HepG2 (cell line): ENCODE results near the gene LPAR1. TPM values are rescaled to one million over a fixed set of nuclear protein-coding genes. Genes with fewer than 3 reads are reported as not detected.

ENCODE experiments used
- ATAC-seq: fragments of 200-7000 bp; cut with Tn5 transposase; 3 replicates; pipeline ENCODE4 v1.9.1; 2020; ENCODE audit warnings: mild to moderate bottlenecking, moderate library complexity
- BruUV-seq: library from RNA; stranded (reverse); fragments of 400-500 nt; replicated peaks from 2 replicates; lab custom pipeline; 2021; lab: Mats Ljungman, UMichigan
- CTCF ChIA-PET: fragments of 300-600 bp; formaldehyde crosslinking; extraction: SDS; loops from one replicate; lab custom pipeline; 2021; ENCODE audit warnings: low total read pairs, inconsistent platforms, low intra/inter-chr PET ratio; lab: Yijun Ruan, JAX
- POLR2A ChIA-PET: fragments of 350-600 bp; sonication (Branson Sonifier 250); formaldehyde crosslinking; loops from one replicate; lab custom pipeline; 2020; ENCODE audit warnings: antibody characterized with exemption, inconsistent platforms; lab: Yijun Ruan, JAX
- DNase-seq: peaks from one replicate; pipeline ENCODE4 v3.0.0-alpha.2; 2015; ENCODE audit warnings: low spot score
- FAIRE-seq: peaks from 3 replicates; lab custom pipeline; 2011; peaks lifted over from hg19 to GRCh38; lab: Jason Lieb, UNC
- H2AFZ ChIP-seq: one replicate; pipeline ENCODE4 v1.6.1; 2011; ENCODE audit warnings: low read length, inconsistent platforms
- H3K27ac ChIP-seq: fragments of 300-600 bp; 3 replicates; pipeline ENCODE4 v1.8.0; 2011; ENCODE audit warnings: mixed run types, mild to moderate bottlenecking, mixed read lengths, low read length, inconsistent platforms; ENCODE audit not compliant: insufficient read depth; ENCODE audit errors: extremely low read length
- H3K27me3 ChIP-seq, 2 experiments: fragments of 200-600 bp in 1 of 2; 2 replicates in 1 of 2; 3 replicates in 1 of 2; pipeline versions ENCODE4 v1.6.0 to v1.8.0; 2011; ENCODE audit warnings: low read length in 2 of 2, mild to moderate bottlenecking in 2 of 2, moderate library complexity in 2 of 2, inconsistent platforms in 1 of 2; ENCODE audit not compliant: insufficient read depth in 2 of 2, control insufficient read depth in 1 of 2
- H3K36me3 ChIP-seq, 2 experiments: fragments of 200-600 bp in 1 of 2; replicated peaks in 1 of 2; 2 replicates in 1 of 2; 3 replicates in 1 of 2; pipeline versions ENCODE4 v1.5.1 to v1.8.0; 2011; ENCODE audit warnings: low read length in 2 of 2, inconsistent platforms in 1 of 2; ENCODE audit not compliant: insufficient read depth in 2 of 2, control insufficient read depth in 1 of 2
- H3K4me1 ChIP-seq: 2 replicates; pipeline ENCODE4 v1.5.1; 2012; ENCODE audit warnings: low read length, inconsistent platforms; ENCODE audit not compliant: insufficient read depth
- H3K4me2 ChIP-seq: 2 replicates; pipeline ENCODE4 v1.6.0; 2011; ENCODE audit warnings: low read depth, low read length, inconsistent platforms
- H3K4me3 ChIP-seq, 3 experiments: fragments of 200-600 bp in 1 of 3; sonication (generic), shearing (Covaris generic) in 1 of 3; replicated peaks in 1 of 3; 2 replicates each; pipeline ENCODE4 v1.5.1; 2011 to 2016; ENCODE audit warnings: low read length in 3 of 3, inconsistent platforms in 2 of 3, low read depth in 2 of 3, mild to moderate bottlenecking in 2 of 3, control low read depth in 1 of 3, mixed read lengths in 1 of 3; ENCODE audit not compliant: insufficient read depth in 1 of 3
- H3K79me2 ChIP-seq: one replicate; pipeline ENCODE4 v1.6.1; 2011; ENCODE audit warnings: low read length, inconsistent platforms; ENCODE audit not compliant: insufficient read depth
- H3K9ac ChIP-seq: 2 replicates; pipeline ENCODE4 v1.6.0; 2011; ENCODE audit warnings: mild to moderate bottlenecking, low read depth, low read length, inconsistent platforms; ENCODE audit not compliant: insufficient read depth
- H3K9me3 ChIP-seq: 2 replicates; pipeline ENCODE4 v1.5.1; 2012; ENCODE audit warnings: mild to moderate bottlenecking, low read length
- H4K20me1 ChIP-seq: 2 replicates; pipeline ENCODE4 v1.6.0; 2011; ENCODE audit warnings: inconsistent platforms, mild to moderate bottlenecking, low read length, moderate library complexity; ENCODE audit not compliant: insufficient read depth
- HIVEP1 ChIP-seq: sonication (generic); formaldehyde crosslinking; IDR thresholded peaks from 2 replicates; pipeline ENCODE4 v1.4.0; 2020; ENCODE audit warnings: mild to moderate bottlenecking, missing genetic modification reagents
- HNF1A ChIP-seq, 2 experiments: sonication (generic) in 1 of 2; formaldehyde crosslinking in 1 of 2; IDR thresholded peaks; 2 replicates each; pipeline versions ENCODE4 v1.4.0 to v1.6.1; 2016 to 2020; ENCODE audit warnings: borderline replicate concordance in 1 of 2, low read depth in 1 of 2, mild to moderate bottlenecking in 1 of 2, missing genetic modification reagents in 1 of 2
- SP5 ChIP-seq: IDR thresholded peaks from 2 replicates; pipeline ENCODE4 v1.6.1; 2016; ENCODE audit warnings: low read depth, borderline replicate concordance
- ZNF616 ChIP-seq: sonication (generic); formaldehyde crosslinking; IDR thresholded peaks from 2 replicates; pipeline ENCODE4 v1.5.0; 2020; ENCODE audit warnings: low read depth, mild to moderate bottlenecking, missing genetic modification reagents
- ZNF747 ChIP-seq: sonication (generic); formaldehyde crosslinking; IDR thresholded peaks from 2 replicates; pipeline ENCODE4 v1.8.1; 2023; ENCODE audit warnings: missing genetic modification reagents, mild to moderate bottlenecking, borderline replicate concordance
- ZNF891 ChIP-seq: sonication (generic); formaldehyde crosslinking; IDR thresholded peaks from 2 replicates; pipeline ENCODE4 v1.5.0; 2020; ENCODE audit warnings: mild to moderate bottlenecking, missing genetic modification reagents
- WGBS: methylation state at CpG from one replicate; pipeline ENCODE4 v1.1.6; 2017; ENCODE audit warnings: low lambda C conversion rate; 5-methylcytosine and 5-hydroxymethylcytosine counted together
- in situ Hi-C: cut with HindIII; loops from 2 replicates; pipeline ENCODE4 v1.10.0; 2017; ENCODE audit warnings: low pct_unique_long_range_greater_than_20kb; ENCODE audit not compliant: extremely low pct_ligation_motif_present
- intact Hi-C: fragments of 100-400 bp; cut with micrococcal nuclease; formaldehyde crosslinking; loops from one replicate; pipeline ENCODE4 v1.10.0; 2022; ENCODE audit not compliant: unreplicated experiment
- polyA plus RNA-seq, 8 experiments: library from polyadenylated mRNA; depleted of rRNA in 3 of 8; stranded (reverse) in 7 of 8; unstranded in 1 of 8; fragments of >200 nt; fragmentation: Illumina TruSeq in 4 of 8; extraction: Trizol in 4 of 8; gene quantifications; 2 replicates each; pipeline versions ENCODE4 v1.2.1 to v1.2.3, GENCODE V29; 2011 to 2016; ENCODE audit warnings: low read depth in 4 of 8, missing spikeins in 1 of 8, mixed read lengths in 1 of 8; ENCODE audit not compliant: insufficient read depth in 1 of 8
- total RNA-seq, 5 experiments: library from RNA; depleted of rRNA; stranded (reverse); fragments of >200 nt; fragmentation: Illumina TruSeq; extraction: Trizol; gene quantifications; 2 replicates each; pipeline ENCODE4 v1.2.3, GENCODE V29; 2016; ENCODE audit warnings: low read depth in 1 of 5

The LPAR1 gene
- total and polyA plus RNA-seq, 2 of the 13 experiments (the other 11 are each of a cell fraction or from before 2014, with no cell fraction given): not detected

- ATAC-seq (no peak), FAIRE-seq (no peak)
- no peaks in the 10 kb centered on the region for H3K36me3 ChIP-seq
- in situ Hi-C loops: no loop called here
- no TSS peak for BruUV-seq
- H3K27me3 ChIP-seq: no peaks in the 10 kb centered on the region
- CTCF ChIA-PET: no interaction called here
- intact Hi-C loops: no loop called here
- TF ChIP-seq HIVEP1 (CRISPR knock-in tag) (no peak), ZNF616 (CRISPR knock-in tag) (no peak), ZNF891 (CRISPR knock-in tag) (no peak), SP5 (CRISPR knock-in tag) (no peak), HNF1A (IDR thresholded peaks at IDR 0.05; ENCODE audit: low read depth) (no peak), HNF1A (CRISPR knock-in tag; IDR thresholded peaks at IDR 0.05; ENCODE audit: borderline replicate concordance) (no peak), ZNF747 (CRISPR knock-in tag) (no peak)
- TF ChIP-seq, all 625 proteins: peak for 0
- H2AFZ ChIP-seq: no peak overlapping the region
- POLR2A ChIA-PET: no interaction called here
- no peak overlapping the region for H3K27ac ChIP-seq
- DNase-seq: no peak
- H3K4me3 ChIP-seq: no peak overlapping the region
- no peak overlapping the region for H3K9ac ChIP-seq
- H3K9me3 ChIP-seq: no peaks in the 10 kb centered on the region
- H3K4me2 ChIP-seq: no peak overlapping the region
- no peaks in the 10 kb centered on the region for H3K79me2 ChIP-seq
- 0% methylated on average over 4 of the region's 4 CpGs for WGBS
- H3K4me1 ChIP-seq: no peaks in the 10 kb centered on the region
- H4K20me1 ChIP-seq: no peaks in the 10 kb centered on the region
These were observed 43.5 kb downstream of the LPAR1 start for GRCh38 chr9:110994771-110995241.
